Activated CD4-positive, alpha-beta memory T cell treated with anti-CD3 and anti-CD28 coated beads, Interleukin-2, amount 10 ng/mL, durations not matched to agents 7 days and 5 days (primary cell): Measurements from ENCODE around the gene ZNF296. TPM values are rescaled to one million over a fixed set of nuclear protein-coding genes. Genes with fewer than 3 reads are reported as not detected.
A peak's percentile ranks its signal among the peaks of the same experiment; 100 is the strongest.
"Not testable (repeated sequence)": the region's sequence is repeated elsewhere in the genome, so short reads cannot be mapped to it uniquely, and the experiment has no call there.

ENCODE experiments used
- CTCF ChIA-PET: fragments of 350-600 bp; sonication (Branson Sonifier 250); formaldehyde crosslinking; loops from one replicate; lab custom pipeline; 2021; ENCODE audit warnings: antibody characterized with exemption, inconsistent platforms; lab: Charles Lee
- POLR2A ChIA-PET: fragments of 350-600 bp; sonication (Branson Sonifier 250); formaldehyde crosslinking; loops from one replicate; lab custom pipeline; 2021; ENCODE audit warnings: antibody characterized with exemption; lab: Charles Lee
- DNase-seq: peaks from one replicate; pipeline ENCODE4 v3.0.0-alpha.2; 2020
- H3K27ac Mint-ChIP-seq: one replicate; pipeline ENCODE4 v1.8.0; 2021; ENCODE audit warnings: mild to moderate bottlenecking, mixed read lengths
- H3K27me3 Mint-ChIP-seq: one replicate; pipeline ENCODE4 v1.8.0; 2021; ENCODE audit warnings: mixed read lengths
- H3K36me3 Mint-ChIP-seq: one replicate; pipeline ENCODE4 v1.8.0; 2021; ENCODE audit warnings: low read depth, mixed read lengths
- H3K4me1 Mint-ChIP-seq: one replicate; pipeline ENCODE4 v1.8.0; 2021; ENCODE audit warnings: mixed read lengths
- H3K4me3 Mint-ChIP-seq: one replicate; pipeline ENCODE4 v1.8.0; 2021; ENCODE audit warnings: mild to moderate bottlenecking, mixed read lengths
- H3K9me3 Mint-ChIP-seq: one replicate; pipeline ENCODE4 v1.8.0; 2021; ENCODE audit warnings: mixed read lengths
- total RNA-seq, 2 experiments: library from RNA; stranded (reverse); gene quantifications; one replicate each; pipeline ENCODE4 v1.2.3, GENCODE V29; 2021

The ZNF296 gene
- total RNA-seq, 2 experiments from 2014 or later, result 5.4 to 5.9 TPM

- Mint-ChIP-seq H3K9me3 (no peaks in the 10 kb centered on the region), H3K4me3 (no peak overlapping the region), H3K27me3 (no peaks in the 10 kb centered on the region), H3K27ac (no peak overlapping the region), H3K36me3 (no peaks in the 10 kb centered on the region), H3K4me1 (peaks cover 32% of the 10 kb centered on the region)
- POLR2A ChIA-PET, result interaction anchor here (2.7 kb wide), 1 partner anchor 24 kb away, joined by 10 read pairs; the partner anchor contains the start of gene PPP1R37
- DNase-seq, result no peak
- CTCF ChIA-PET, result no interaction called here
Measured at GRCh38 chr19:45115809-45116615, 39.7 kb upstream of the ZNF296 start.

GRCh38 chr19:45114116-45114515 lies 37.8 kb upstream of the ZNF296 start:
- Mint-ChIP-seq H3K4me3 (no peak overlapping the region), H3K36me3 (no peaks in the 10 kb centered on the region), H3K9me3 (no peaks in the 10 kb centered on the region), H3K27me3 (no peaks in the 10 kb centered on the region), H3K27ac (no peak overlapping the region), H3K4me1 (peaks cover 29% of the 10 kb centered on the region)
- ChIA-PET CTCF (interaction anchor here (1.4 kb wide), 1 partner anchor 22 kb away, joined by 3 read pairs; no protein-coding TSS in a partner anchor), POLR2A (interaction anchor here (1.0 kb wide), 1 partner anchor 35 kb away, joined by 3 read pairs; the partner anchor contains the start of gene GEMIN7)
- no peak for DNase-seq

- Mint-ChIP-seq H3K9me3 (no peaks in the 10 kb centered on the region), H3K4me3 (no peak overlapping the region), H3K27me3 (no peaks in the 10 kb centered on the region), H3K36me3 (no peaks in the 10 kb centered on the region), H3K27ac (no peak overlapping the region), H3K4me1 (peaks cover 27% of the 10 kb centered on the region)
- POLR2A ChIA-PET, result interaction anchor here (1.0 to 1.3 kb wide), 2 partner anchors 21 to 35 kb away, joined by 3 to 6 read pairs; partner anchors contain the start of genes GEMIN7 and PPP1R37
- CTCF ChIA-PET, result interaction anchor here (0.5 to 1.4 kb wide), 2 partner anchors 21 to 1459 kb away, joined by 3 to 4 read pairs; no protein-coding TSS in a partner anchor
- no peak for DNase-seq
Measured at GRCh38 chr19:45113628-45114027, 37.4 kb upstream of the ZNF296 start.

- Mint-ChIP-seq H3K4me3 (no peak overlapping the region), H3K36me3 (no peaks in the 10 kb centered on the region), H3K9me3 (no peaks in the 10 kb centered on the region), H3K27ac (no peak overlapping the region), H3K4me1 (peaks cover 25% of the 10 kb centered on the region), H3K27me3 (no peaks in the 10 kb centered on the region)
- POLR2A ChIA-PET, result interaction anchor here (1.3 kb wide), 2 partner anchors 11 to 20 kb away, joined by 3 to 6 read pairs; partner anchors contain the start of gene PPP1R37
- DNase-seq, result no peak
- CTCF ChIA-PET, result no interaction called here
Measured at GRCh38 chr19:45112111-45112827, 36.0 kb upstream of the ZNF296 start.

GRCh38 chr19:45110851-45111266 lies 34.6 kb upstream of the ZNF296 start:
- Mint-ChIP-seq H3K27ac (no peak overlapping the region), H3K27me3 (no peaks in the 10 kb centered on the region), H3K9me3 (no peaks in the 10 kb centered on the region), H3K36me3 (no peaks in the 10 kb centered on the region), H3K4me3 (no peak overlapping the region), H3K4me1 (peaks cover 11% of the 10 kb centered on the region)
- CTCF ChIA-PET, result interaction anchor here (1.2 kb wide), 1 partner anchor 15 kb away, joined by 4 read pairs; no protein-coding TSS in a partner anchor
- DNase-seq, result no peak
- POLR2A ChIA-PET, result no interaction called here

- Mint-ChIP-seq H3K27me3 (no peaks in the 10 kb centered on the region), H3K9me3 (no peaks in the 10 kb centered on the region), H3K27ac (no peak overlapping the region), H3K36me3 (no peaks in the 10 kb centered on the region), H3K4me1 (peaks cover 31% of the 10 kb centered on the region), H3K4me3 (no peak overlapping the region)
- CTCF ChIA-PET, result interaction anchor here (1.2 kb wide), 1 partner anchor 48 kb away, joined by 4 read pairs; no protein-coding TSS in a partner anchor
- POLR2A ChIA-PET, result no interaction called here
- no peak for DNase-seq
Measured at GRCh38 chr19:45107621-45108150, 31.4 kb upstream of the ZNF296 start.

- H3K4me3 Mint-ChIP-seq, H3K27me3 Mint-ChIP-seq, H3K27ac Mint-ChIP-seq, DNase-seq, H3K9me3 Mint-ChIP-seq, POLR2A ChIA-PET, H3K36me3 Mint-ChIP-seq: not testable (repeated sequence)
- H3K4me1 Mint-ChIP-seq, result peaks cover 34% of the 10 kb centered on the region
- CTCF ChIA-PET, result interaction anchor here (1.4 to 1.7 kb wide), 2 partner anchors 14 to 64 kb away, joined by 3 read pairs; no protein-coding TSS in a partner anchor
Measured at GRCh38 chr19:45106363-45106762, 30.1 kb upstream of the ZNF296 start.

GRCh38 chr19:45104658-45105349 lies 28.5 kb upstream of the ZNF296 start:
- Mint-ChIP-seq H3K27ac (peak overlapping the region; percentile 37), H3K4me1 (peaks cover 31% of the 10 kb centered on the region), H3K9me3 (no peaks in the 10 kb centered on the region), H3K36me3 (no peaks in the 10 kb centered on the region), H3K27me3 (no peaks in the 10 kb centered on the region), H3K4me3 (no peak overlapping the region)
- CTCF ChIA-PET, result interaction anchor here (1.4 to 1.7 kb wide), 2 partner anchors 13 to 62 kb away, joined by 3 read pairs; no protein-coding TSS in a partner anchor
- DNase-seq, result no peak
- POLR2A ChIA-PET, result interaction anchor here (1.1 kb wide), 1 partner anchor 12 kb away, joined by 6 read pairs; the partner anchor contains the start of gene PPP1R37

DNA sequence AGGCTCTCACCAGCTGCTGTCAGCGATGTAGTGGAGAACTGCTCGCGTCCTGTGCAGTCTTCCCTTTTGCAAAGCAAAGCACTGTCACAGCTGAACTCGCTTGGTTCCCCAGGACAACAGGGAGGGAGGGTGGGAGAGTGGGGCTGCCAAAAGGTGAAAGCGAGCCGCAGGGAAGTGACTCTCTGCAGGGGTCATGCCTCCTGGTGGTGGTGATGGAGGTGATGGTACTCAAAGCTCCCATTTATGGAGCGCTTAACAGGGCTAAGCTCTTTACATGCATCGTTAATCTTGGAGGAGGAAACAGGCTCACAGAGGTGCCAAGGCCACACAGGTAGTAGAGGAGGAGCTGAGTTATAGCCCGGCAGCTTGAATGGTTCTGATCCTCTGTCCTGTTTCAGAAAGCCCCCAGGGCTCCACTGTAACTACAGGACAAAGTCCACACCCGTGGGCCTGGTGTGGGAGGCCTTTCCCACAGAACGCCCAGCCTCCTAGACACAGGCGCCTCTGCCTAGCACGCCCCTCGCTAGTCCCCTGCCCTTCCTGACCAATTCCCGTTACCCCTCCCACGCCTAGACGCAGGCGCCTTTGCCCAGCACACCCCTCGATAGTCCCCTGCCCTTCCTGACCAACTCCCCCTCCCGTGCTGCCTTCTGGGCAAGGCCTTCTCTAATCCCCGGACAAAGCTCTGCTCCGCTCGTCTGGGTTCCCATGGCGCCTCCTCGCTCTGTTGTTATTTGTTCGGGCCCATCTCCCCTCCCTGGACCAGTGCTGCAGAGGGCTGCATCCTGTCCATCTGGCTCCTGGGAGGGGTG lies 27.4 kb upstream of the ZNF296 start:
- H3K27ac Mint-ChIP-seq, result peak overlapping the region; percentile 16
- H3K9me3 Mint-ChIP-seq, result no peaks in the 10 kb centered on the region
- DNase-seq, result no peak
- H3K4me3 Mint-ChIP-seq, result peak overlapping the region; percentile 51
- POLR2A ChIA-PET, result interaction anchor here (0.8 to 2.0 kb wide), 4 partner anchors 12 to 102 kb away, joined by 3 to 18 read pairs (median 4); partner anchors contain the start of genes CLASRP and PPP1R37
- CTCF ChIA-PET, result interaction anchor here (1.0 to 1.1 kb wide), 2 partner anchors 22 to 27 kb away, joined by 3 read pairs; no protein-coding TSS in a partner anchor
- H3K4me1 Mint-ChIP-seq, result peaks cover 33% of the 10 kb centered on the region
- H3K27me3 Mint-ChIP-seq, result no peaks in the 10 kb centered on the region
- H3K36me3 Mint-ChIP-seq, result no peaks in the 10 kb centered on the region

DNA sequence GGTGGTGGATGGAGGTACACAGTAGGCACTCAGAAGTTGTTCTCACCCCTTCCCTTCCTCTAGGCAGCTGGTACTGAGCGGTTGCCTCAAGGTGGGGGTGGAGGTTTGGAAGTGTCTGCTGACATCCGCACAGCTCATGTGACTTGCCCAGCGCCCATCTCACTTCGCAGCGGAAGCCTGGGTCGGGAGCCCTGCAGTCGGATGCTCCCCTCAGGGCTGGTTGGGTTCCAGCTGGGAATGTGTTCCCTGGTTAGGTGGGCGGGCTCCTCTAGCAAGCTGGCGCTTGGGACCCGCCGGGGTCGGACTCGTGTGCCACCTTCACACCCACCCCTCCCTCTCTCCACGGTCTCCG lies 26.9 kb upstream of the ZNF296 start:
- Mint-ChIP-seq H3K36me3 (no peaks in the 10 kb centered on the region), H3K4me1 (peaks cover 33% of the 10 kb centered on the region), H3K27me3 (no peaks in the 10 kb centered on the region), H3K4me3 (peak overlapping the region; percentile 51), H3K9me3 (no peaks in the 10 kb centered on the region), H3K27ac (no peak overlapping the region)
- CTCF ChIA-PET, result interaction anchor here (1.0 to 1.1 kb wide), 2 partner anchors 23 to 28 kb away, joined by 3 read pairs; no protein-coding TSS in a partner anchor
- POLR2A ChIA-PET, result interaction anchor here (0.7 to 2.0 kb wide), 5 partner anchors 11 to 101 kb away, joined by 3 to 18 read pairs (median 3); partner anchors contain the start of genes CLASRP and PPP1R37
- DNase-seq, result peak; percentile 59

DNA sequence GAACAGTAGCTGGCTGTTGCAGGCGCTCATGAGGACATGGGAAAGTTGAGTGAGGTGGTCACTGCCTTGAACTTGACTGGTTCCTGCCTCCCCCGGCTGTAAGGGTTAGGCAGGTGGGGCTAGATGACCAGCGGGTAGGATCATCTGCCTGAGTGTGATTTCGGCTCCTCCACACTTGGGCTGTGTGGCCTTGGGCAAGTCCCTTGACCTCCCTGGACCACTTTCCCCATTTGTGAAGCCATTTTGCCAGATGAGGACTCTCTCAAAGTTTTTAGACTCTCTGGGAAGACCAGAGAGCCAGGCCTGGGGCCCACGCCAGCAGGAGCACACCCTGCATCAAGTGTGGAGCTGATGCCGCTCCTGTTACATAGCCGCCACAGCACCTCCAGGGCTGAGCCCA lies 26.2 kb upstream of the ZNF296 start:
- H3K9me3 Mint-ChIP-seq, result no peaks in the 10 kb centered on the region
- H3K27ac Mint-ChIP-seq, result no peak overlapping the region
- no peak overlapping the region for H3K4me3 Mint-ChIP-seq
- no peaks in the 10 kb centered on the region for H3K36me3 Mint-ChIP-seq
- peaks cover 36% of the 10 kb centered on the region for H3K4me1 Mint-ChIP-seq
- H3K27me3 Mint-ChIP-seq, result no peaks in the 10 kb centered on the region
- POLR2A ChIA-PET, result interaction anchor here (0.7 to 2.0 kb wide), 5 partner anchors 10 to 101 kb away, joined by 3 to 18 read pairs (median 3); partner anchors contain the start of gene PPP1R37
- no peak for DNase-seq
- CTCF ChIA-PET, result interaction anchor here (1.0 to 1.1 kb wide), 2 partner anchors 24 to 29 kb away, joined by 3 read pairs; no protein-coding TSS in a partner anchor
